GM23338 (cell line): ENCODE measurements around the gene LDB1.

Experiments
- EZH2phosphoT487 ChIP-seq: fragments of 200-600 bp; sonication (generic); IDR thresholded peaks from one replicate; pipeline ENCODE4 v1.8.1; 2018; ENCODE audit warnings: antibody characterized with exemption; ENCODE audit not compliant: unreplicated experiment
- TF ChIP-seq, protein P1 (sequence below), 2 experiments: fragments of 200-600 bp in 1 of 2; sonication (generic) in 1 of 2; conservative IDR thresholded peaks; 2 replicates each; pipeline versions ENCODE4 v1.5.1 to v1.6.1; 2016 to 2017; ENCODE audit warnings: antibody characterized with exemption in 2 of 2, low read depth in 2 of 2, mild to moderate bottlenecking in 2 of 2, moderate library complexity in 1 of 2

DNA sequence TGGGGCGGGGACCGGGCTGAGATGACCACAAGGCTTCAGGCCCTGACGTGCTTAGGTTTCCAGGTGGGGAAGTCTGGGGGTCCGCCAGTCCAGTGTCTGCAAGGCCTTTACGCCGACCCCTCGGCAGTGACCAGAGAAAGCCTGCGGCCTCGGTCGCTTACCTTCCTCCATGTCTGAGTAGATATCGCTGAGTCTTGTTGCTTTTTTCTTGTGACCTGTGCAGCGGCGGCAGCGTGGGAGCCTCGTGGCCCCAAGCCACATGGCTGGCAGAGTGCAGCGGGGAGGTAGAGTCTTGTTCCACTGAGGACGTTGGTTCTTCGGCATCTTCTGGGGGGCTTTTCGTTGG lies 32.4 kb upstream of the LDB1 start:
- TF ChIP-seq EZH2phosphoT487: no peak
- TF ChIP-seq, protein P1, sequence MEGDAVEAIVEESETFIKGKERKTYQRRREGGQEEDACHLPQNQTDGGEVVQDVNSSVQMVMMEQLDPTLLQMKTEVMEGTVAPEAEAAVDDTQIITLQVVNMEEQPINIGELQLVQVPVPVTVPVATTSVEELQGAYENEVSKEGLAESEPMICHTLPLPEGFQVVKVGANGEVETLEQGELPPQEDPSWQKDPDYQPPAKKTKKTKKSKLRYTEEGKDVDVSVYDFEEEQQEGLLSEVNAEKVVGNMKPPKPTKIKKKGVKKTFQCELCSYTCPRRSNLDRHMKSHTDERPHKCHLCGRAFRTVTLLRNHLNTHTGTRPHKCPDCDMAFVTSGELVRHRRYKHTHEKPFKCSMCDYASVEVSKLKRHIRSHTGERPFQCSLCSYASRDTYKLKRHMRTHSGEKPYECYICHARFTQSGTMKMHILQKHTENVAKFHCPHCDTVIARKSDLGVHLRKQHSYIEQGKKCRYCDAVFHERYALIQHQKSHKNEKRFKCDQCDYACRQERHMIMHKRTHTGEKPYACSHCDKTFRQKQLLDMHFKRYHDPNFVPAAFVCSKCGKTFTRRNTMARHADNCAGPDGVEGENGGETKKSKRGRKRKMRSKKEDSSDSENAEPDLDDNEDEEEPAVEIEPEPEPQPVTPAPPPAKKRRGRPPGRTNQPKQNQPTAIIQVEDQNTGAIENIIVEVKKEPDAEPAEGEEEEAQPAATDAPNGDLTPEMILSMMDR (conservative IDR thresholded peaks at IDR 0.05; ENCODE audit: low read depth in 2 of 2): no peak
